ENCODE data around the gene KXD1.

KXD1 gene

DNA sequence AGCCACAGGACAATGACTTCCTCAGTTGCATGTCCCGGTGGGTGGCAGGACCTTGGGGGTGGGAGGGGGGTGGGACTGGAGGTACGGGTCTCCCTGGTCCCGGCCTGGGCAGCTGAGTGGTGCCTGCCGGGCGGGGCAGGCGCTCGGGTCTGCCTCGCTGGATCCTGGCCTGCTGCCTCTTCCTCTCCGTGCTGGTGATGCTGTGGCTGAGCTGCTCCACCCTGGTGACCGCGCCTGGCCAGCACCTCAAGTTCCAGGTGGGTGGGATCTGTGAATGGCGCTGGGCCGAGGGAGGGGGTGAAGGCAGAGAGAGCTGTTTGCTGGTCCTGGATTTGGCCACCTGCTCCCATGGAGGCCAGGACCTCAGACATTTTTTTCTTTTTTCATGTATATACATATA lies 60.6 kb downstream of the KXD1 start:
- DNase-seq = no peak

All from activated naive CD4-positive, alpha-beta T cell (primary cell).